Retina (tissue), 1 donor: ENCODE measurements around the gene FABP2.
A peak's percentile ranks its signal among the peaks of the same experiment; 100 is the strongest.
"Not testable (repeated sequence)": the region's sequence is repeated elsewhere in the genome, so short reads cannot be mapped to it uniquely, and the experiment has no call there.

ENCODE experiments used
- DNase-seq: peaks from one replicate; pipeline ENCODE4 v3.0.0-alpha.2; 2016

FABP2 gene

DNA sequence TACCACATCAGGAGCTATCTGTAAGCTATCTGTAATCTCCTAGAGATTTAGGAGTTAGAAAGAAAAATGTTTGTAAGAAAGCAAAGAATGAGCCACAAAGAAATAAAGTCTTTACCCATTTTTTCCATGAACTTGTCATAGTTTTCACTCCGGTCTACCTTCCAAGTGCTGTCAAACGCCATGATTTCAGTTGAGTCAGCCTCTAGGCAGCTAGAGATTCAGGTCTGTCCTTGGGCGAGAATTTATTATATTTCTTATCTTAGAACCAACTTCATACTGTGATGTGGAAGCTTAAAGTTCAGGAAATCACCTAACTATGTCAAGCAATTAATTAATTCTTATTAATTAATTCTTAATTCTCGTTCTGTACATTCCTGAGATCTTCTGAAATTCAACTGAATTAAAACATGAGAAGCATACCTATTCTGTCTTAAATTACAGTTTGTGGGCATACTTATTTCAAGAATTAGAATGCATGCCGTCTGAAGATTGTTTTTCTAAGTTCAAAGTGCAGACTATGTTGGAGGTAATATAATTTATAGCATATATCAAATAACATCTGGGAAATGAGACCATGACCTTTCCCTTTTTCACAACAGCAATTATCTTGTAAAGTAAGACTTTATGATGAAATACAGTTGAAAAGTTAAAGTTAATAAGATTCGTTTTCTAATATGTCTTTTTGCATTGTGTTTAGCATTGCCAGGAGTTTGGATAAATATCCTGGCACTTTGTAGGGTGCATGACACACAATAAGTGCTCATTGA is at the start of gene FABP2:
FABP2 (minus strand) TSS at position 218 of the 767 bp plus-strand sequence; CDS start at position 182, 36 bp downstream.
- DNase-seq, result no peak

DNA sequence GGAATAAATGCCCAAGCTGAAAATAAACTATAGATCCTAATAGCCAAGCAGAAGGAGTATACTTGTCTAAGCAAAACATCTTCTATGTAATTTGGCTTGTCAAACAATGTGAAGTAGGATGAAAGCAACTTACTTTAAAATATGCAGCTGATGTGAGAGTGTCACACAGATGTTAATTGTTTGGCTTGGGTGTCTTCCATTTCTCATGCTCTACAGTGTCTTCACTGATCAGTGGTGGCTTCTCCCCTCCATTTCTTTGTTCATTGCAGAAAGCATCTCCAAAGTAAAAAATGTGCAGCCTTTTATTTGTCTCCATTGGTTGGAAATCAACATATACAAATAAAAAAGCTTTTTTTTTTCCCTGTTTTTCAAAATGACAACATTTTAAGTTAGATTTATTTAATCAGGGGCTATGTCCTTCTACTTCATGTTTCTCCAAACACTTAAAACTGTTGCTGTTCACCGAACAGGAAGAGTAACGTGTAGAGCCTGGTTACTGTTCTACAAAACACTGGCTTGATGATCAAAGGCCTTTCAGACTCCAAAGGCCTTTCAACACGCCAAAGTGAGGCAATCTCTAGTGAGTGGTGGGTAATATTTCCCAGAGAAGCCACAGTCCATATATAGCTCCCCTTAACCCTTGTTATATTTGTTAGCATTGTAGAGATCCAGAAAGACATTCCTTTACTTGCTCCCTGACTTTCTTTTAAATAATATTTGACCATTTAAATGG is 49.2 kb upstream of the FABP2 start:
- not testable (repeated sequence) for DNase-seq

GRCh38 chr4:119370392-119370791 is 48.5 kb upstream of the FABP2 start:
- not testable (repeated sequence) for DNase-seq

- DNase-seq, result not testable (repeated sequence)
Observed at GRCh38 chr4:119366802-119367201, 44.9 kb upstream of the FABP2 start.

- DNase-seq, result not testable (repeated sequence)
Observed at GRCh38 chr4:119364203-119364602, 42.3 kb upstream of the FABP2 start.

DNA sequence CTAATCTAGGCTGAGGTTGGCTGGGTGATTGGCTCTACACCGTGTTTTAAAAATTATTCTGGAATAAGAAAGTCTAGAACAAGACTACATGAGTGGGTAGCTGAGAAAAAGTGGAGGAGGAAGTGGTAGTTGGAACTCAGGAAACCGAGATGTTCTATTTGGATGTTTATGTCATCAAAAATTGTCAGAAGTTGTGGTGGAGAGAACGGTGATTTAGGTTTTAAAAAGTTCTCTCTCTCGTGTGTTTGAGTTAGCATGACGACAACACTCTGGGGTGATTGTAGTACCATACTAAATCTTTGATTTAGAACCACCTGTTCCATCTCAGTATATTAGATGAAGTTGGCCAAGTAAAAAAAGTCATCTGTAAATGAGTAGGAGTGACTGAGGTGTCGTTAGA is 41.4 kb upstream of the FABP2 start:
- not testable (repeated sequence) for DNase-seq

DNA sequence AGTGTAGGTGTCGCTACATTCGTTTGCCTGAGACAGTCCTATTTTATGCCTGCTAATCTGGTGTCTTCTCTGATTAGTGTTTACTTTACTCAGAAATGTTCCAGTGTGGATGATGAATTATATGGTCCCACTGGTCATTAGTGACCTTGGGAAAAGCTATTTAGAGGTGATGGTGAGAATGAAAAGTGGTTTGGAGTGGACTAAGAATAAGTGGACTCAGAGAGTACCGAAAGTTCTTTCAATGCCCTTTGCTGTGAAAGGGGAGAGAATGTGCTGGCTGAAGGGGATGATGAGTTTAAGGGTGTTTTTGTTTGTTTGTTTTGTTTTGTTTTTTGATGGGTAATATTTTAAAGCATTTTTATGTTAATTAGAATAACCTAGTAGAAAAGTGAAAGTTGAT is 40.5 kb upstream of the FABP2 start:
- DNase-seq, result not testable (repeated sequence)

GRCh38 chr4:119359873-119360272 is 37.9 kb upstream of the FABP2 start:
- not testable (repeated sequence) for DNase-seq

DNA sequence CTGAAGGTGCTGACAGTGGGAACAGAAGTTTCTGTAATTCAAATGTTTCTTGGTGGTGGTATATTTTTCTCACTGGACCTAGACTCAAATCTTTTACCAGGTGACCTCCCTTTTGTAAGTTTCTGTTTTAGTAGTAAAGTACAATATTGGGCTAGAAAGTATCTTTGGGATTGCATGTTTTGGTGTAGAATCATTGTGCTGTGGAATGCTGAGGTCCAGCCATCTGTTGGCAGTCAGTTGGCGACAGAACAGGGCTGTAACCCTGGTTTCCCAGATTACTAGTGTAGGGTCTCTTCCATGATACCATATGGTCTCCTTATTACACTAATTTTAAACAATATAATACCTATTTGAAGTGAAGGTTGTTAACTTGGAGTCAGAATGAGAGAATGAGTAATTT is 34.9 kb upstream of the FABP2 start:
- DNase-seq, result not testable (repeated sequence)

DNA sequence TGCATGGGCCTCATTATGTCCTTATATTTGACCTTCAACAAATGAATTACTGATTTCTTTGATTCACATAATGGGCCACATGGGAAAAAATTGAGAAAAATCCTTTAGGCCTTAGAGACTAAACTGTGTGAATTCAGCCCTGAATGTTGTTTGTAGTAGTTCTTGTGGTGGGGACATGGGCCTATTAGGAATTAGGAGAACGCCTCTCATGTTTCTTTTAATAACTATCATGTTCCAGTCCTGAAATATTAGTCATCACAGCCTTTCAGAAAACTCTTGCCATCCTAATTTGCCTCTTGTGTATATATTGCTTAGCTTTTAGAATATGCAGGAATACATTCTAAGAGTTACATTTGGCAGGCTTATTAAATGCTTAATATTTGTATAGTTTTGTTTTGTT is 34.1 kb upstream of the FABP2 start:
- not testable (repeated sequence) for DNase-seq

DNA sequence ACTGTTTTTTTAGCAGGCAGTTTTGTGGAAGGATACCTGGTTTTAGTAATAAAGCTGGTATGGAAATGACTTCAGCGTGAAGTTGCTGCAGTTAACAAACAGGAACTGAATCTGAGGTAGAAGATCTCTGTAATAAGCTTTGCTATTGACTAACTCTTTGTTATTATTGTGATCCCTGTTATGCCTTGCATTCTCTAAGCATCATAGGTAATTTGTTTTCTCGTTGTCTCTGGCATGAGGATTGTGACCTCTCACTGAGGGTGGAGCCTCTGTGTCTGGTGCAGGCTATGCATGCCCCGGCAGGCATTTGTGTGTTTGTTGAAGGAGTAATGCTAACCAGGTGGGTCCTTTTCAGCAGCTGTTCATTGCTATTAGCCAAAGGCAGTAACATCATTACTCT is 31.4 kb upstream of the FABP2 start:
- not testable (repeated sequence) for DNase-seq

DNA sequence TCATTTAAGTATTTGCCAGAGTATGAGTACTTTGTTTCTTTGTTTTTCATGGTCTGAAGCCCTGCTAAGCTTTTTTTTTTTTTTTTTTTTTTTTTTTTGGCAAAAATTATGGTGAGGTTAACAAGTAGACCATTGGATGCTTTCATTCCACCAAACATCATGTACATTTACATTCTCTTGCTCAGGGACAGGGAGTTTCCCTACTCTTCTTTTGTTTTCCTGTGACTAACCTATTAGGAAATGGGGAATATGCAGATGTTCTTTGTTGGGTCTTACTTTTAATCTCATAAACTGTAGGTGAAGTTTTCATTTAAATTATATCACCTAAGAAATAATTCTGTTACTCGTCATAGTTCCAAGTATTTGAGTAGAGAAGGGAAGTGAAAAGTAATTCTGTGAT is 26.2 kb upstream of the FABP2 start:
- not testable (repeated sequence) for DNase-seq

GRCh38 chr4:119343293-119343692 is 21.4 kb upstream of the FABP2 start:
- DNase-seq, result not testable (repeated sequence)

- DNase-seq, result not testable (repeated sequence)
Observed at GRCh38 chr4:119339895-119340294, 18.0 kb upstream of the FABP2 start.

DNA sequence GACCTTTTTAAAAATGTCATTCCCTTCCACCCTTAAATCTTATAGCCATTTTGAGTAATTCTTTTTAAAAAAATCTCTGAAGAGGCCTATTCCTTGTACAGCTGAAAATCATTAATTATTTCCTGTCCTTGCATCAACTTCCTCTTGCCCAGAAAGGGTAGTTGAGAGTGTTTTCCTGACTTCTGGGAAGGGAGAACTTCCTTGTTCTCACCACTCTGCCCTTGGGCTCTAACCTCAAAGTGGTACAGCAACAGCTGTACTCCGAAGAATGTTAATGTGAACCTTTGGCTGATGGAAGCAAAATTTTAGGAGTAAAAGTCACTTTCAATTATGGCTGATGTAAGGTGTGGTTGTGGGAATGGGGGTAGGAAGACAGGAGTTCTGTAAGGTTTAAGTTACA is 15.1 kb upstream of the FABP2 start:
- no peak for DNase-seq

GRCh38 chr4:119336332-119336979 is 14.5 kb upstream of the FABP2 start:
- not testable (repeated sequence) for DNase-seq

DNA sequence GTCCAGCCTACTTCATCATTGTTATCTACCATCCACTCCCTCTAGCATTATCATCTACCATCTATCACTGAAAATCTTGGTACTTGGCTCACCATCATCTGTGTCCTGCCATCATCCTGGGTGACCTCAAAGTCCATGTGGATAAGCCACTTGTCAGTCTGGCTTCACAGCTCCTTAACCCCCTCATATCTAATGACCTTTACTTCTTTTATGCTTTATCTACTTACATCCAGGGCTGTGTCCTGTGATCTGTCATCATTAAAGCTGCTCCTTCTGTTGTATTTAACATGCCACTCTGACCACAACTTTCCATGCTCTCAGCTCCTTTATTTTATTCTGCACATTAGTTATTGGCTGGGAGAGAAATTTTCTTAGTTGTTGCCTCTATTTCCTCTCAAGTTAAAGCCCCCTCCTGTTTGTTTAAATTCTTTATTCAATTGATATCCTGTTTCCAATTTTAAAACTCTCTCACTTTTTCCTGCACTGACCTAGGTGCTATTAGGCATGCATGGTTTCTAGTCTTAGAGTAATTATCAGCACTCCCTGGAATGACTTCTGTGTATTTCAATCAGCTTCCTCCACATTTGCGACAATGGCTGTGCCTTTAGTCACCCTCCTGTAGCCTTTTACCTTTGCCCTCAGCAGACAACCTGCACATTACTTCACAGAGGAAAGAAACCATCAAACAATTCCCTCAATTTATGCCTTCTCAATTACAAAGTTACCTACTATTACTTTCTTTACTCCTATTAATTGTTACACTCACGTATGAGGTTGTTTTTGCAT is 8.1 kb upstream of the FABP2 start:
- DNase-seq, result no peak

DNA sequence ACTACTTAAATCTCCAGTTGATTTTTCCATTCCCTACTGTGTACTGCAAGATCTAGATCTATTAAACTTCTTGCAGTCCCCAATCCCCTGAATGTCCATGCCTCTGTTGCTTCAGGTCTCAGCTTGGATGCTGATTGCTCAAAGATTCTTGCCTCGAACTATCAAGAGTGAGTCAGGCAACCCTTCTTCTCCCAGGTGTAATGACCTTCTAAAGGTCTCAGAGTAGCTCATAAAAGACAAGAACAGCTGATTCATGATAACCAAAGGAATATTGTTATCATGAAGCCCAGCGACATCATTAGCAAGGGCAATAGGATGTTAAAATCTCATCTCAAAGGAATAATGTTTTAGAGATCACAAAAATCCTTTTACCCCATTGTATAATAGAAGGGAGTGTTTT is 6.8 kb upstream of the FABP2 start:
- DNase-seq, result no peak

GRCh38 chr4:119317990-119318389 is 3.9 kb downstream of the FABP2 start:
- no peak for DNase-seq

- DNase-seq, result no peak
Observed at GRCh38 chr4:119315036-119315435, 6.9 kb downstream of the FABP2 start.

DNA sequence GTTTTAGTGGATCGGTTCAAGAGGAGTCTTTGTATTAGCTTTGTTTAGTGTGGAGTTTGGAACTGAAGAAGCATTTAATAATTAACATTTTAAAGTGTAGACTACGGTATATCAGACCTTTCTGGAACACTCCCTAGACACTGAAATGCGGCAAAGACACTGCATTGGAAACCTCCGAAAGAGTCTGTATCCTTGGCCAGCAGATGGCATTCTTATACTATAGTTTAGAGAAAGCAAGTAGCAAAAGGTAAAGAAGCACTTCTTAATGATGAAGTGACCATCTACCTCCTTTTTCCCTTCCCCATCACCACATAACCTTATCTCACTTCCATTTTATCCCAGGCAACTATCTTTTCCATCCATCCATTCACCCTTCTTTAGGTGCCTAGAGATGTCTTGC is 7.6 kb downstream of the FABP2 start:
- peak; percentile 10 for DNase-seq

GRCh38 chr4:119313237-119313636 is 8.7 kb downstream of the FABP2 start:
- DNase-seq, result no peak

GRCh38 chr4:119310826-119311225 is 11.1 kb downstream of the FABP2 start:
- no peak for DNase-seq
